ENCODE measurements around the gene CNTNAP2. TPM values are rescaled to one million over a fixed set of nuclear protein-coding genes. Genes with fewer than 3 reads are reported as not detected.

Gene CNTNAP2
- total and polyA plus RNA-seq, 4 donors: 41.3 to 127 (median 67.8) TPM

GRCh38 chr7:148379677-148380076 is 2263.1 kb downstream of the CNTNAP2 start:
- no peaks in the 10 kb centered on the region for H3K27me3 ChIP-seq (ENCODE audit: control insufficient read depth, insufficient read depth, low read length)
- H3K9me3 ChIP-seq (ENCODE audit: control insufficient read depth, insufficient read depth, low read length): peaks cover 2% of the 10 kb centered on the region
- H3K36me3 ChIP-seq (ENCODE audit: control insufficient read depth, insufficient read depth, low read length): no peaks in the 10 kb centered on the region
- H3K27ac ChIP-seq (ENCODE audit: low read depth, low read length): no peak overlapping the region
- peaks cover 6% of the 10 kb centered on the region for H3K4me1 ChIP-seq (ENCODE audit: control insufficient read depth, insufficient read depth, low read length)
- WGBS (ENCODE audit: insufficient coverage): 46% methylated on average over 4 of the region's 9 CpGs
- no peak overlapping the region for H3K4me3 ChIP-seq (ENCODE audit: low read depth, low read length)
- peak in 2 of 6 donors; percentile 42 to 80 for DNase-seq (ENCODE audit: low read depth in 4 of 6, low spot score in 6 of 6)

DNA sequence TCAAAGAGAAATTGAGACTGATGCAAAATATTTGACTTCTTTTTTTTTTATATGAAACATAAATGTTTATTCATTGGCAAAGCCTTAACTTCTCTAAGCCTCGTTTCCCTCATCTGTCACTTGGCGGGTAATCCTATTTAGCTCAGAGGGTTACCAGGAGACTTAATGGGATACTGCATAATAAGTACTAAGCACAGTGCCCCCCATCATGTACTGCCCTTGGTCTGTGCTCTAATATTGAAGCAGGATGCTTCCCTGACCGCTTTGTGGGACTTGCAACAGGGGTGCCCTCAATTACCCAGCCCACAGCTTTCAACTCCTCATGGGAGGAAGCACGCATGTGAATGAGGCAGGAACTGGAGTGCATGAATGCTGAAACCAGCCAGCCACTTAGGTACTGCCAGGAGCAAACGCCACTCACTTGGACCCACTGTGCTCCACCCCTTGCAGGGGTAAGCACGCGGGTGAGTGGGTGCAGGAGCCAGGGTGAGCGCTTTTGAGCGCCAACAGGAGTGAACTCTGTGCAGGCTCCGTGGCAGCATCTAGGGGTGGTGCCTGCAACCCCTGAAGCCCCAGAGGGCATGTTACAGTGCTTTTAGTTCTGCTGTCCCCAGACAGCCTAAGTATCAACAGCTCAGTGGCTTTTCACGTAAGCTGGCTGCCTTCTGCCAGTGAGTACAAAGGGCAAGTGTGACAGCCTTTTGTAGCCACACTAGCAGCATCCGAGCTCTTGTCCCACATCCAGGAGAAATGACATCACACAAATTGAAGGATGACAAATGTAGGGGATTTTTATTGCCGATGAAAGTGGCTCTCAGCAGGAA is 2264.2 kb downstream of the CNTNAP2 start:
- no peaks in the 10 kb centered on the region for H3K36me3 ChIP-seq (ENCODE audit: control insufficient read depth, insufficient read depth, low read length)
- DNase-seq (ENCODE audit: low read depth in 4 of 6, low spot score in 6 of 6): peak in 1 of 6 donors; percentile 11
- WGBS (ENCODE audit: insufficient coverage): 73% methylated on average over 11 of the region's 13 CpGs
- H3K27me3 ChIP-seq (ENCODE audit: control insufficient read depth, insufficient read depth, low read length): no peaks in the 10 kb centered on the region
- H3K27ac ChIP-seq (ENCODE audit: low read depth, low read length): no peak overlapping the region
- H3K4me3 ChIP-seq (ENCODE audit: low read depth, low read length): no peak overlapping the region
- peaks cover 2% of the 10 kb centered on the region for H3K9me3 ChIP-seq (ENCODE audit: control insufficient read depth, insufficient read depth, low read length)
- peaks cover 12% of the 10 kb centered on the region for H3K4me1 ChIP-seq (ENCODE audit: control insufficient read depth, insufficient read depth, low read length)

- H3K9me3 ChIP-seq (ENCODE audit: control insufficient read depth, insufficient read depth, low read length): peaks cover 2% of the 10 kb centered on the region
- no peaks in the 10 kb centered on the region for H3K27me3 ChIP-seq (ENCODE audit: control insufficient read depth, insufficient read depth, low read length)
- no peaks in the 10 kb centered on the region for H3K36me3 ChIP-seq (ENCODE audit: control insufficient read depth, insufficient read depth, low read length)
- peaks cover 12% of the 10 kb centered on the region for H3K4me1 ChIP-seq (ENCODE audit: control insufficient read depth, insufficient read depth, low read length)
- no peak overlapping the region for H3K27ac ChIP-seq (ENCODE audit: low read depth, low read length)
- H3K4me3 ChIP-seq (ENCODE audit: low read depth, low read length): no peak overlapping the region
- DNase-seq (ENCODE audit: low read depth in 4 of 6, low spot score in 6 of 6): peak in 1 of 6 donors; percentile 2
- 76% methylated on average over 4 of the region's 8 CpGs for WGBS (ENCODE audit: insufficient coverage)
Measured at GRCh38 chr7:148382596-148382995, 2266.0 kb downstream of the CNTNAP2 start.

- 96% methylated on average over 12 of the region's 14 CpGs for WGBS (ENCODE audit: insufficient coverage)
- Histone ChIP-seq H3K27me3 (ENCODE audit: control insufficient read depth, insufficient read depth, low read length) (no peaks in the 10 kb centered on the region), H3K27ac (ENCODE audit: low read depth, low read length) (no peak overlapping the region), H3K36me3 (ENCODE audit: control insufficient read depth, insufficient read depth, low read length) (no peaks in the 10 kb centered on the region), H3K4me1 (ENCODE audit: control insufficient read depth, insufficient read depth, low read length) (peaks cover 12% of the 10 kb centered on the region), H3K9me3 (ENCODE audit: control insufficient read depth, insufficient read depth, low read length) (peaks cover 2% of the 10 kb centered on the region), H3K4me3 (ENCODE audit: low read depth, low read length) (no peak overlapping the region)
- no peak for DNase-seq (ENCODE audit: low read depth in 4 of 6, low spot score in 6 of 6)
Measured at GRCh38 chr7:148383651-148384050, 2267.1 kb downstream of the CNTNAP2 start.

DNA sequence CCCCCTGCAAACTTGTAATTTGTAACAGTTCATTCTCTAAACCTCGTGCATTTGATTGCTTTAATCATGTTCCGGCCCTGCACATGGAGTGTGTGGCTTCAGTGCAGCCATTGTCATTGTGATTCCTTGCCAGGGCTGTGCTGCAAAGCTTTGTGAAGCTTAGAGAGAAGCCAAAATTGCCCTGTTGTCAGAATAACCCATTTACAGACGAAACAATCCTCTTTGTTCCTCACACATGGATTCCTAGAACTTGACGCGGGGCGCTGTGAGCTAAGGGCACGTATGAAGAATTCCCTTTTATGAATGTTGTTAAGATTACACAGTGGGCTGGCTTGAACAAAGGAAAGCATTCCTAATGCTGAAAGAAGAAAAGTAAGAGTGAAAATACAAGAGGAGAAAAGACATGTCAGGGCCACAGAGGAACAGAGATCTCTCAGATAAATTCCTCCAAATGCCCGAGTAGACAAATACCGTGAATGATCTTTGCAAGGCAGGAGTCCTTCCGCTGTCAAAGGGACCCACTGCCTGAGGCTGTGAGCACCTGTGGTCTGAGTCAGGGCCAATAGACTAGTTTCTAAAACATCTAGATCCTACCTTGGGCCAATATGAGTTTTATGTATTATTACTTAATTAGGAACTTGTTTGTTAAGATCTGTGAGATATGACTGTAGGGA is 2268.5 kb downstream of the CNTNAP2 start:
- Histone ChIP-seq H3K4me1 (ENCODE audit: control insufficient read depth, insufficient read depth, low read length) (peaks cover 12% of the 10 kb centered on the region), H3K9me3 (ENCODE audit: control insufficient read depth, insufficient read depth, low read length) (peaks cover 2% of the 10 kb centered on the region), H3K36me3 (ENCODE audit: control insufficient read depth, insufficient read depth, low read length) (no peaks in the 10 kb centered on the region), H3K27me3 (ENCODE audit: control insufficient read depth, insufficient read depth, low read length) (no peaks in the 10 kb centered on the region), H3K4me3 (ENCODE audit: low read depth, low read length) (no peak overlapping the region), H3K27ac (ENCODE audit: low read depth, low read length) (no peak overlapping the region)
- 41% methylated on average over 7 of the region's 10 CpGs for WGBS (ENCODE audit: insufficient coverage)
- peak in 2 of 6 donors; percentile 57 to 80 for DNase-seq (ENCODE audit: low read depth in 4 of 6, low spot score in 6 of 6)

GRCh38 chr7:148390381-148390780 is 2273.8 kb downstream of the CNTNAP2 start:
- Histone ChIP-seq H3K27ac (ENCODE audit: low read depth, low read length) (no peak overlapping the region), H3K27me3 (ENCODE audit: control insufficient read depth, insufficient read depth, low read length) (no peaks in the 10 kb centered on the region), H3K4me3 (ENCODE audit: low read depth, low read length) (no peak overlapping the region), H3K36me3 (ENCODE audit: control insufficient read depth, insufficient read depth, low read length) (no peaks in the 10 kb centered on the region), H3K4me1 (ENCODE audit: control insufficient read depth, insufficient read depth, low read length) (peaks cover 7% of the 10 kb centered on the region), H3K9me3 (ENCODE audit: control insufficient read depth, insufficient read depth, low read length) (no peaks in the 10 kb centered on the region)
- DNase-seq (ENCODE audit: low read depth in 4 of 6, low spot score in 6 of 6): no peak

GRCh38 chr7:148391591-148391990 is 2275.0 kb downstream of the CNTNAP2 start:
- WGBS (ENCODE audit: insufficient coverage): no CpG with 5 or more reads among the region's 4 CpGs
- H3K27me3 ChIP-seq (ENCODE audit: control insufficient read depth, insufficient read depth, low read length): no peaks in the 10 kb centered on the region
- H3K4me3 ChIP-seq (ENCODE audit: low read depth, low read length): no peak overlapping the region
- no peaks in the 10 kb centered on the region for H3K36me3 ChIP-seq (ENCODE audit: control insufficient read depth, insufficient read depth, low read length)
- H3K27ac ChIP-seq (ENCODE audit: low read depth, low read length): no peak overlapping the region
- peak in 1 of 6 donors; percentile 87 for DNase-seq (ENCODE audit: low read depth in 4 of 6, low spot score in 6 of 6)
- H3K9me3 ChIP-seq (ENCODE audit: control insufficient read depth, insufficient read depth, low read length): no peaks in the 10 kb centered on the region
- peaks cover 13% of the 10 kb centered on the region for H3K4me1 ChIP-seq (ENCODE audit: control insufficient read depth, insufficient read depth, low read length)

GRCh38 chr7:148394582-148394981 is 2278.0 kb downstream of the CNTNAP2 start:
- no peaks in the 10 kb centered on the region for H3K36me3 ChIP-seq (ENCODE audit: control insufficient read depth, insufficient read depth, low read length)
- peaks cover 15% of the 10 kb centered on the region for H3K4me1 ChIP-seq (ENCODE audit: control insufficient read depth, insufficient read depth, low read length)
- H3K9me3 ChIP-seq (ENCODE audit: control insufficient read depth, insufficient read depth, low read length): no peaks in the 10 kb centered on the region
- no peak overlapping the region for H3K4me3 ChIP-seq (ENCODE audit: low read depth, low read length)
- no peaks in the 10 kb centered on the region for H3K27me3 ChIP-seq (ENCODE audit: control insufficient read depth, insufficient read depth, low read length)
- 94% methylated on average over 3 of the region's 3 CpGs for WGBS (ENCODE audit: insufficient coverage)
- no peak overlapping the region for H3K27ac ChIP-seq (ENCODE audit: low read depth, low read length)
- no peak for DNase-seq (ENCODE audit: low read depth in 4 of 6, low spot score in 6 of 6)

- H3K36me3 ChIP-seq (ENCODE audit: control insufficient read depth, insufficient read depth, low read length): no peaks in the 10 kb centered on the region
- H3K27ac ChIP-seq (ENCODE audit: low read depth, low read length): peak overlapping the region; percentile 33
- no peaks in the 10 kb centered on the region for H3K27me3 ChIP-seq (ENCODE audit: control insufficient read depth, insufficient read depth, low read length)
- 18% methylated on average over 6 of the region's 7 CpGs for WGBS (ENCODE audit: insufficient coverage)
- DNase-seq (ENCODE audit: low read depth in 4 of 6, low spot score in 6 of 6): peak in 2 of 6 donors; percentile 61 to 88
- H3K4me1 ChIP-seq (ENCODE audit: control insufficient read depth, insufficient read depth, low read length): peaks cover 20% of the 10 kb centered on the region
- H3K4me3 ChIP-seq (ENCODE audit: low read depth, low read length): no peak overlapping the region
- no peaks in the 10 kb centered on the region for H3K9me3 ChIP-seq (ENCODE audit: control insufficient read depth, insufficient read depth, low read length)
Measured at GRCh38 chr7:148395352-148395811, 2278.8 kb downstream of the CNTNAP2 start.
